KMS-11 (cell line): ENCODE results near the gene SNTG2.

ENCODE experiments used
- H2AFZ ChIP-seq: fragments of 200-600 bp; sonication (generic); 2 replicates; pipeline ENCODE4 v1.6.1; 2016; ENCODE audit warnings: antibody characterized with exemption, mixed run types, low read depth
- H3K27ac ChIP-seq: fragments of 200-600 bp; sonication (generic); 2 replicates; pipeline ENCODE4 v1.6.1; 2016; ENCODE audit warnings: mild to moderate bottlenecking, mixed run types
- H3K27me3 ChIP-seq: fragments of 200-600 bp; sonication (generic); 2 replicates; pipeline ENCODE4 v1.6.1; 2017; ENCODE audit warnings: mild to moderate bottlenecking, low read depth, mixed run types, moderate library complexity; ENCODE audit not compliant: insufficient read depth
- H3K36me3 ChIP-seq: fragments of 200-600 bp; sonication (generic); 2 replicates; pipeline ENCODE4 v1.6.1; 2017; ENCODE audit warnings: mild to moderate bottlenecking, mixed run types; ENCODE audit not compliant: insufficient read depth
- H3K4me1 ChIP-seq: fragments of 200-600 bp; sonication (generic); 2 replicates; pipeline ENCODE4 v1.6.1; 2016; ENCODE audit warnings: mild to moderate bottlenecking, low read depth, mixed run types; ENCODE audit not compliant: poor library complexity, severe bottlenecking
- H3K4me2 ChIP-seq: fragments of 200-600 bp; sonication (generic); 2 replicates; pipeline ENCODE4 v1.7.0; 2016; ENCODE audit warnings: mild to moderate bottlenecking, mixed run types
- H3K4me3 ChIP-seq: fragments of 200-600 bp; sonication (generic); IDR thresholded peaks from 2 replicates; pipeline ENCODE4 v1.6.1; 2017; ENCODE audit warnings: low read depth, low read length, mixed read lengths; ENCODE audit not compliant: insufficient read depth
- H3K79me2 ChIP-seq: fragments of 200-600 bp; sonication (generic); 2 replicates; pipeline ENCODE4 v1.6.1; 2016; ENCODE audit warnings: low read depth, mixed run types; ENCODE audit not compliant: insufficient read depth
- H3K9ac ChIP-seq: fragments of 200-600 bp; sonication (generic); 2 replicates; pipeline ENCODE4 v1.6.1; 2016; ENCODE audit warnings: mild to moderate bottlenecking, mixed run types
- H4K20me1 ChIP-seq: fragments of 200-600 bp; sonication (generic); 2 replicates; pipeline ENCODE4 v1.6.1; 2016; ENCODE audit warnings: mild to moderate bottlenecking, mixed run types; ENCODE audit not compliant: insufficient read depth
- TF ChIP-seq, protein P1 (sequence below): fragments of 200-600 bp; sonication (generic); conservative IDR thresholded peaks from 2 replicates; pipeline ENCODE4 v1.6.1; 2017; ENCODE audit warnings: low read depth, mild to moderate bottlenecking, antibody characterized with exemption, low read length, moderate library complexity, mixed read lengths

SNTG2 gene

GRCh38 chr2:1203772-1204171 lies 253.1 kb downstream of the SNTG2 start:
- H2AFZ ChIP-seq, result no peak overlapping the region

GRCh38 chr2:1205853-1206252 lies 255.2 kb downstream of the SNTG2 start:
- H4K20me1 ChIP-seq, result no peaks in the 10 kb centered on the region
- no peaks in the 10 kb centered on the region for H3K36me3 ChIP-seq
- H3K9ac ChIP-seq, result no peak overlapping the region
- TF ChIP-seq, protein P1, sequence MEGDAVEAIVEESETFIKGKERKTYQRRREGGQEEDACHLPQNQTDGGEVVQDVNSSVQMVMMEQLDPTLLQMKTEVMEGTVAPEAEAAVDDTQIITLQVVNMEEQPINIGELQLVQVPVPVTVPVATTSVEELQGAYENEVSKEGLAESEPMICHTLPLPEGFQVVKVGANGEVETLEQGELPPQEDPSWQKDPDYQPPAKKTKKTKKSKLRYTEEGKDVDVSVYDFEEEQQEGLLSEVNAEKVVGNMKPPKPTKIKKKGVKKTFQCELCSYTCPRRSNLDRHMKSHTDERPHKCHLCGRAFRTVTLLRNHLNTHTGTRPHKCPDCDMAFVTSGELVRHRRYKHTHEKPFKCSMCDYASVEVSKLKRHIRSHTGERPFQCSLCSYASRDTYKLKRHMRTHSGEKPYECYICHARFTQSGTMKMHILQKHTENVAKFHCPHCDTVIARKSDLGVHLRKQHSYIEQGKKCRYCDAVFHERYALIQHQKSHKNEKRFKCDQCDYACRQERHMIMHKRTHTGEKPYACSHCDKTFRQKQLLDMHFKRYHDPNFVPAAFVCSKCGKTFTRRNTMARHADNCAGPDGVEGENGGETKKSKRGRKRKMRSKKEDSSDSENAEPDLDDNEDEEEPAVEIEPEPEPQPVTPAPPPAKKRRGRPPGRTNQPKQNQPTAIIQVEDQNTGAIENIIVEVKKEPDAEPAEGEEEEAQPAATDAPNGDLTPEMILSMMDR, result no peak
- H3K4me2 ChIP-seq, result no peak overlapping the region
- H3K79me2 ChIP-seq, result no peaks in the 10 kb centered on the region
- H3K4me3 ChIP-seq, result no peak overlapping the region
- H2AFZ ChIP-seq, result no peak overlapping the region
- no peaks in the 10 kb centered on the region for H3K27me3 ChIP-seq
- H3K4me1 ChIP-seq, result no peaks in the 10 kb centered on the region
- no peak overlapping the region for H3K27ac ChIP-seq

More at GRCh38 chr2:1203772-1204171, 253.1 kb downstream of the SNTG2 start:
- Histone ChIP-seq H3K4me3 (no peak overlapping the region), H3K27me3 (no peaks in the 10 kb centered on the region), H3K9ac (no peak overlapping the region), H3K4me1 (no peaks in the 10 kb centered on the region), H4K20me1 (no peaks in the 10 kb centered on the region), H3K4me2 (no peak overlapping the region), H3K27ac (no peak overlapping the region), H3K79me2 (no peaks in the 10 kb centered on the region), H3K36me3 (no peaks in the 10 kb centered on the region)
- TF ChIP-seq, protein P1, result no peak

DNA sequence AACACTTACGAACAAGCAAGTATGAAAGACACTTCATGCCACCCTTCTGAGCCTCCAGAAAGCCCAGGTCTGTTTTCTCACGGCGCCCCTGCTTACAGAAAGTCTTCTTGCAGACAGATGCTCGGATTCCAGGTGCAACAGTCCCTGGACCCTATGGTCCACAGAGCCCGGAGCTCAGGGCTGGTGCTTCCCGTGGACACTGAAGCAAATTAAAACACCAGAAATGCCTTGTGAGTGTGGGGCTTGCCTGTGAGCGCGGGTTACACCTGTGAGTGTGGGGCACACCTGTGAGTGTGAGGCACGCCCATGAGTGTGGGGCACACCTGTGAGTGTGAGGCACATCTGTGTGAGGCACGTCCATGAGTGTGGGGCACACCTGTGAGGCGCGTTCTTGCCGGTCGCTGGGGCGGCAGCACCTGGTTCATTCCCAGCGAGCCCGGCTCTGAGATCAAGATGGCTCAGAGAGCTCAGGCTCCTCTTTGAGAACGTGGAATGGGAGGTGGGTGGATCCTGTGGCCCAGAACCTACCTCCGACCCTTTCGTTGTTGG lies 257.4 kb downstream of the SNTG2 start:
- H3K4me2 ChIP-seq, result no peak overlapping the region
- no peaks in the 10 kb centered on the region for H3K79me2 ChIP-seq
- TF ChIP-seq, protein P1, result no peak
- no peak overlapping the region for H3K9ac ChIP-seq
- no peaks in the 10 kb centered on the region for H3K4me1 ChIP-seq
- no peaks in the 10 kb centered on the region for H4K20me1 ChIP-seq
- H3K36me3 ChIP-seq, result no peaks in the 10 kb centered on the region
- H3K27ac ChIP-seq, result no peak overlapping the region
- no peak overlapping the region for H3K4me3 ChIP-seq
- H3K27me3 ChIP-seq, result no peaks in the 10 kb centered on the region
- no peak overlapping the region for H2AFZ ChIP-seq

DNA sequence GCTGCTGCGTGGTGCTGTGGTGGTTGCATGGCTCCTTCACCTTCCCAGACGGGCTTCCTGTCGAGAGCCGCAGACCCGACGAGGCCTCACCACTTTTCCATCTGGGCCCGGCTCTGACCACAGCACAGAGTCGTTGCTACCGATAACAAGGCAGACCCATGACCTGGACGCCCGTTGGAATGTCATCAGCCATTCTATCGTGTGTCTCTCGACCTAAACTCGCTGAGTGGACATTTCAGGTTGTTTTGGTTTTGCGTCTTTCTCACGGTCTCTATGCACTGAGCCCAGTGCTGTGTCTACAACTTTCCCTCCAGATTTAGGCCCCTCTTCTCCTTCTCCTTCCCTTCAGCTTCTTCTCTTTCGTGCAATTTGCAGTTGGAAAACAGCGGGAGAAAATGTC lies 257.9 kb downstream of the SNTG2 start:
- Histone ChIP-seq H4K20me1 (no peaks in the 10 kb centered on the region), H3K9ac (no peak overlapping the region), H3K79me2 (no peaks in the 10 kb centered on the region), H3K27me3 (no peaks in the 10 kb centered on the region), H3K36me3 (no peaks in the 10 kb centered on the region), H3K27ac (no peak overlapping the region), H3K4me1 (no peaks in the 10 kb centered on the region), H2AFZ (no peak overlapping the region), H3K4me2 (no peak overlapping the region), H3K4me3 (no peak overlapping the region)
- TF ChIP-seq, protein P1, result no peak
